SK-N-SH treated with all-trans-retinoic acid at 6 μM for 48 hours (cell line): ENCODE data around the gene HNF4A.

Experiments
- CSDC2 ChIP-seq: fragments of 250-450 bp; sonication (Bioruptor Pico); IDR thresholded peaks from 2 replicates; pipeline ENCODE4 v1.5.0; 2020; ENCODE audit warnings: mild to moderate bottlenecking, moderate library complexity
- SNAI2 ChIP-seq: fragments of 250-450 bp; sonication (Bioruptor Pico); IDR thresholded peaks from 2 replicates; pipeline ENCODE4 v1.5.0; 2020; ENCODE audit warnings: mild to moderate bottlenecking, moderate library complexity
- ZNF70 ChIP-seq: fragments of 450-650 bp; formaldehyde crosslinking; IDR thresholded peaks from 2 replicates; pipeline ENCODE4 v1.5.0; 2020; ENCODE audit warnings: mild to moderate bottlenecking, moderate library complexity
- TF ChIP-seq, protein P1 (sequence below): fragments of 250-450 bp; sonication (Bioruptor Pico); IDR thresholded peaks from 2 replicates; pipeline ENCODE4 v1.5.1; 2021; ENCODE audit warnings: mild to moderate bottlenecking, moderate library complexity

DNA sequence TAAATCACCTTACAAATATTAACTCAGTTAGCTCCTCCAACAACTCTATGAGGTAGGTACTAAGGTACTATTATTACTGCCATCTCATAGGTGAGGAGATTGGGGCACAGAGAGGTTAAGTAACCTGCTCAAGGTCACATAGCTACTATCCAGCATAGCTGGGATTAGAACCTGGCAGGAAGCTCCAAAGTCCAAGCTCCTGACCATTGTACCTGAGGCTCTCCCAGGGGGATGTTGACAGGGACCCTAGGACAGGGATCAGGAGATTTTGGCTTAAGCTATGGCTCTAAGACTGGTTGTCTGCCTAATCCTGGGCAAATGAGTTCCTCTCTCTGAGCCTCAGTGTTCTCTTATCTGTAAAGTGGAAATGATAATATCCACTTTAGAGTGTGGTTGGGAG is 59.3 kb downstream of the HNF4A start:
- no peak for TF ChIP-seq ZNF70 (CRISPR knock-in tag)
- TF ChIP-seq CSDC2 (CRISPR knock-in tag): no peak
- TF ChIP-seq SNAI2 (CRISPR knock-in tag): no peak
- TF ChIP-seq, protein P1, sequence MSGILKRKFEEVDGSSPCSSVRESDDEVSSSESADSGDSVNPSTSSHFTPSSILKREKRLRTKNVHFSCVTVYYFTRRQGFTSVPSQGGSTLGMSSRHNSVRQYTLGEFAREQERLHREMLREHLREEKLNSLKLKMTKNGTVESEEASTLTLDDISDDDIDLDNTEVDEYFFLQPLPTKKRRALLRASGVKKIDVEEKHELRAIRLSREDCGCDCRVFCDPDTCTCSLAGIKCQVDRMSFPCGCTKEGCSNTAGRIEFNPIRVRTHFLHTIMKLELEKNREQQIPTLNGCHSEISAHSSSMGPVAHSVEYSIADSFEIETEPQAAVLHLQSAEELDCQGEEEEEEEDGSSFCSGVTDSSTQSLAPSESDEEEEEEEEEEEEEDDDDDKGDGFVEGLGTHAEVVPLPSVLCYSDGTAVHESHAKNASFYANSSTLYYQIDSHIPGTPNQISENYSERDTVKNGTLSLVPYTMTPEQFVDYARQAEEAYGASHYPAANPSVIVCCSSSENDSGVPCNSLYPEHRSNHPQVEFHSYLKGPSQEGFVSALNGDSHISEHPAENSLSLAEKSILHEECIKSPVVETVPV: no peak
